ENCODE measurements around the gene ICAM5. TPM values are rescaled to one million over a fixed set of nuclear protein-coding genes. Genes with fewer than 3 reads are reported as not detected.

ICAM5 gene
- total and polyA plus RNA-seq, 10 of the 15 experiments (the other 5 are each of a cell fraction or from before 2014, with no cell fraction given), result 0.14 to 4.6 (median 0.94) TPM; not detected in 2

DNA sequence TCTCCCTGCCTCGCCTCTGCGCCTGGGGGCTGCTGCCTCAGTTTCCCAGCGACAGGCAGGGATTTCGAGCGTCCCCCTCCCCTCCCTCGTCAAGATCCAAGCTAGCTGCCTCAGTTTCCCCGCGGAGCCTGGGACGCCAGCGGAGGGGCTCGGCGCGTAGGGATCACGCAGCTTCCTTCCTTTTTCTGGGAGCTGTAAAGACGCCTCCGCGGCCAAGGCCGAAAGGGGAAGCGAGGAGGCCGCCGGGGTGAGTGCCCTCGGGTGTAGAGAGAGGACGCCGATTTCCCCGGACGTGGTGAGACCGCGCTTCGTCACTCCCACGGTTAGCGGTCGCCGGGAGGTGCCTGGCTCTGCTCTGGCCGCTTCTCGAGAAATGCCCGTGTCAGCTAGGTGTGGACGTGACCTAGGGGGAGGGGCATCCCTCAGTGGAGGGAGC lies 19.6 kb upstream of the ICAM5 start (continued):
- TF ChIP-seq, protein P1, sequence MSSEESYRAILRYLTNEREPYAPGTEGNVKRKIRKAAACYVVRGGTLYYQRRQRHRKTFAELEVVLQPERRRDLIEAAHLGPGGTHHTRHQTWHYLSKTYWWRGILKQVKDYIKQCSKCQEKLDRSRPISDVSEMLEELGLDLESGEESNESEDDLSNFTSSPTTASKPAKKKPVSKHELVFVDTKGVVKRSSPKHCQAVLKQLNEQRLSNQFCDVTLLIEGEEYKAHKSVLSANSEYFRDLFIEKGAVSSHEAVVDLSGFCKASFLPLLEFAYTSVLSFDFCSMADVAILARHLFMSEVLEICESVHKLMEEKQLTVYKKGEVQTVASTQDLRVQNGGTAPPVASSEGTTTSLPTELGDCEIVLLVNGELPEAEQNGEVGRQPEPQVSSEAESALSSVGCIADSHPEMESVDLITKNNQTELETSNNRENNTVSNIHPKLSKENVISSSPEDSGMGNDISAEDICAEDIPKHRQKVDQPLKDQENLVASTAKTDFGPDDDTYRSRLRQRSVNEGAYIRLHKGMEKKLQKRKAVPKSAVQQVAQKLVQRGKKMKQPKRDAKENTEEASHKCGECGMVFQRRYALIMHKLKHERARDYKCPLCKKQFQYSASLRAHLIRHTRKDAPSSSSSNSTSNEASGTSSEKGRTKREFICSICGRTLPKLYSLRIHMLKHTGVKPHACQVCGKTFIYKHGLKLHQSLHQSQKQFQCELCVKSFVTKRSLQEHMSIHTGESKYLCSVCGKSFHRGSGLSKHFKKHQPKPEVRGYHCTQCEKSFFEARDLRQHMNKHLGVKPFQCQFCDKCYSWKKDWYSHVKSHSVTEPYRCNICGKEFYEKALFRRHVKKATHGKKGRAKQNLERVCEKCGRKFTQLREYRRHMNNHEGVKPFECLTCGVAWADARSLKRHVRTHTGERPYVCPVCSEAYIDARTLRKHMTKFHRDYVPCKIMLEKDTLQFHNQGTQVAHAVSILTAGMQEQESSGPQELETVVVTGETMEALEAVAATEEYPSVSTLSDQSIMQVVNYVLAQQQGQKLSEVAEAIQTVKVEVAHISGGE (CRISPR knock-in tag; IDR thresholded peaks at IDR 0.05), result no peak
- TF ChIP-seq, protein P2, sequence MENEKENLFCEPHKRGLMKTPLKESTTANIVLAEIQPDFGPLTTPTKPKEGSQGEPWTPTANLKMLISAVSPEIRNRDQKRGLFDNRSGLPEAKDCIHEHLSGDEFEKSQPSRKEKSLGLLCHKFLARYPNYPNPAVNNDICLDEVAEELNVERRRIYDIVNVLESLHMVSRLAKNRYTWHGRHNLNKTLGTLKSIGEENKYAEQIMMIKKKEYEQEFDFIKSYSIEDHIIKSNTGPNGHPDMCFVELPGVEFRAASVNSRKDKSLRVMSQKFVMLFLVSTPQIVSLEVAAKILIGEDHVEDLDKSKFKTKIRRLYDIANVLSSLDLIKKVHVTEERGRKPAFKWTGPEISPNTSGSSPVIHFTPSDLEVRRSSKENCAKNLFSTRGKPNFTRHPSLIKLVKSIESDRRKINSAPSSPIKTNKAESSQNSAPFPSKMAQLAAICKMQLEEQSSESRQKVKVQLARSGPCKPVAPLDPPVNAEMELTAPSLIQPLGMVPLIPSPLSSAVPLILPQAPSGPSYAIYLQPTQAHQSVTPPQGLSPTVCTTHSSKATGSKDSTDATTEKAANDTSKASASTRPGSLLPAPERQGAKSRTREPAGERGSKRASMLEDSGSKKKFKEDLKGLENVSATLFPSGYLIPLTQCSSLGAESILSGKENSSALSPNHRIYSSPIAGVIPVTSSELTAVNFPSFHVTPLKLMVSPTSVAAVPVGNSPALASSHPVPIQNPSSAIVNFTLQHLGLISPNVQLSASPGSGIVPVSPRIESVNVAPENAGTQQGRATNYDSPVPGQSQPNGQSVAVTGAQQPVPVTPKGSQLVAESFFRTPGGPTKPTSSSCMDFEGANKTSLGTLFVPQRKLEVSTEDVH (IDR thresholded peaks at IDR 0.05; ENCODE audit: low read depth, partially characterized antibody), result no peak
- TF ChIP-seq IKZF1 (conservative IDR thresholded peaks at IDR 0.05), result peak; percentile 98
- TF ChIP-seq SIN3A (IDR thresholded peaks at IDR 0.05; ENCODE audit: low read depth, low read length), result no peak
- no peak; the same call in 1 of the 2 replicates for TF ChIP-seq NFIC (IDR thresholded peaks at IDR 0.05; ENCODE audit: low read depth, low read length)
- TF ChIP-seq GABPA (IDR thresholded peaks at IDR 0.05; ENCODE audit: low read depth), result no peak
- peak; percentile 64; the same call in 1 of the 2 replicates for TF ChIP-seq TCF12 (IDR thresholded peaks at IDR 0.05; ENCODE audit: low read depth, low read length)
- TF ChIP-seq RFX5 (IDR thresholded peaks at IDR 0.05; ENCODE audit: low read depth, low read length), result no peak
- TF ChIP-seq ZNF24 (IDR thresholded peaks at IDR 0.05), result 0 out of 2 replicates have a peak, but pooled peaks have one; percentile 7
- TF ChIP-seq, protein P3, sequence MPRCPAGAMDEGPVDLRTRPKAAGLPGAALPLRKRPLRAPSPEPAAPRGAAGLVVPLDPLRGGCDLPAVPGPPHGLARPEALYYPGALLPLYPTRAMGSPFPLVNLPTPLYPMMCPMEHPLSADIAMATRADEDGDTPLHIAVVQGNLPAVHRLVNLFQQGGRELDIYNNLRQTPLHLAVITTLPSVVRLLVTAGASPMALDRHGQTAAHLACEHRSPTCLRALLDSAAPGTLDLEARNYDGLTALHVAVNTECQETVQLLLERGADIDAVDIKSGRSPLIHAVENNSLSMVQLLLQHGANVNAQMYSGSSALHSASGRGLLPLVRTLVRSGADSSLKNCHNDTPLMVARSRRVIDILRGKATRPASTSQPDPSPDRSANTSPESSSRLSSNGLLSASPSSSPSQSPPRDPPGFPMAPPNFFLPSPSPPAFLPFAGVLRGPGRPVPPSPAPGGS (IDR thresholded peaks at IDR 0.05; ENCODE audit: borderline replicate concordance, insufficient read depth, low read depth, low read length, poor library complexity, severe bottlenecking), result no peak
- TF ChIP-seq RAD51 (IDR thresholded peaks at IDR 0.05), result no peak
- peak; percentile 7; the same call in 1 of the 2 replicates for TF ChIP-seq YY1 (IDR thresholded peaks at IDR 0.05; ENCODE audit: low read depth, low read length)
- peak; percentile 74 for TF ChIP-seq CHD2 (IDR thresholded peaks at IDR 0.05; ENCODE audit: borderline replicate concordance, low read depth, low read length)
- TF ChIP-seq SRF (IDR thresholded peaks at IDR 0.05; ENCODE audit: low read depth in 2 of 2, low read length in 2 of 2), result 0 out of 4 replicates have a peak, but pooled peaks of 1 of the 2 experiments have one; percentile 0
- TF ChIP-seq MTA2 (IDR thresholded peaks at IDR 0.05; ENCODE audit: low read depth), result peak; percentile 79; the same call in 1 of the 2 replicates
- TF ChIP-seq ASH2L (IDR thresholded peaks at IDR 0.05; ENCODE audit: borderline replicate concordance, low read depth), result no peak
- no peak for TF ChIP-seq SMAD1 (IDR thresholded peaks at IDR 0.05; ENCODE audit: low read depth, partially characterized antibody)
- TF ChIP-seq, protein P4, sequence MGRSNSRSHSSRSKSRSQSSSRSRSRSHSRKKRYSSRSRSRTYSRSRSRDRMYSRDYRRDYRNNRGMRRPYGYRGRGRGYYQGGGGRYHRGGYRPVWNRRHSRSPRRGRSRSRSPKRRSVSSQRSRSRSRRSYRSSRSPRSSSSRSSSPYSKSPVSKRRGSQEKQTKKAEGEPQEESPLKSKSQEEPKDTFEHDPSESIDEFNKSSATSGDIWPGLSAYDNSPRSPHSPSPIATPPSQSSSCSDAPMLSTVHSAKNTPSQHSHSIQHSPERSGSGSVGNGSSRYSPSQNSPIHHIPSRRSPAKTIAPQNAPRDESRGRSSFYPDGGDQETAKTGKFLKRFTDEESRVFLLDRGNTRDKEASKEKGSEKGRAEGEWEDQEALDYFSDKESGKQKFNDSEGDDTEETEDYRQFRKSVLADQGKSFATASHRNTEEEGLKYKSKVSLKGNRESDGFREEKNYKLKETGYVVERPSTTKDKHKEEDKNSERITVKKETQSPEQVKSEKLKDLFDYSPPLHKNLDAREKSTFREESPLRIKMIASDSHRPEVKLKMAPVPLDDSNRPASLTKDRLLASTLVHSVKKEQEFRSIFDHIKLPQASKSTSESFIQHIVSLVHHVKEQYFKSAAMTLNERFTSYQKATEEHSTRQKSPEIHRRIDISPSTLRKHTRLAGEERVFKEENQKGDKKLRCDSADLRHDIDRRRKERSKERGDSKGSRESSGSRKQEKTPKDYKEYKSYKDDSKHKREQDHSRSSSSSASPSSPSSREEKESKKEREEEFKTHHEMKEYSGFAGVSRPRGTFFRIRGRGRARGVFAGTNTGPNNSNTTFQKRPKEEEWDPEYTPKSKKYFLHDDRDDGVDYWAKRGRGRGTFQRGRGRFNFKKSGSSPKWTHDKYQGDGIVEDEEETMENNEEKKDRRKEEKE (IDR thresholded peaks at IDR 0.05), result no peak
- TF ChIP-seq ZNF217 (IDR thresholded peaks at IDR 0.05), result peak; percentile 38; the same call in 1 of the 2 replicates
- no peak; the same call in 1 of the 2 replicates for TF ChIP-seq CHD4 (IDR thresholded peaks at IDR 0.05)
- TF ChIP-seq TCF3 (IDR thresholded peaks at IDR 0.05; ENCODE audit: borderline replicate concordance, insufficient read depth, low read depth, low read length), result 0 out of 2 replicates have a peak, but pooled peaks have one; percentile 22

Measured in GM12878 (cell line).